DOHH2 (cell line): ENCODE results near the gene NEU4.

ENCODE experiments used
- CTCF ChIP-seq: fragments of 200-600 bp; sonication (generic); IDR thresholded peaks from one replicate; pipeline ENCODE4 v1.5.1; 2014; ENCODE audit warnings: antibody characterized with exemption, mild to moderate bottlenecking, low read depth, low read length; ENCODE audit not compliant: poor library complexity, severe bottlenecking
- EZH2phosphoT487 ChIP-seq: fragments of 200-600 bp; sonication (generic); IDR thresholded peaks from 2 replicates; pipeline ENCODE4 v1.6.1; 2017; ENCODE audit warnings: borderline replicate concordance, mild to moderate bottlenecking, antibody characterized with exemption, low read length, moderate library complexity, mixed read lengths

- no peak for TF ChIP-seq CTCF
- no peak for TF ChIP-seq EZH2phosphoT487
These were observed 57.2 kb downstream of the NEU4 start for GRCh38 chr2:241865957-241866789.
